Astrocyte (in vitro differentiated cells and primary cell): ENCODE results near the gene DGKE. TPM values are rescaled to one million over a fixed set of nuclear protein-coding genes. Genes with fewer than 3 reads are reported as not detected.
A peak's percentile ranks its signal among the peaks of the same experiment; 100 is the strongest.

Source experiments
- DNase-seq: peaks from one replicate; pipeline ENCODE4 v3.0.0-alpha.2; 2010; ENCODE audit warnings: low read depth
- FAIRE-seq: peaks from 2 replicates; lab custom pipeline; 2011; peaks lifted over from hg19 to GRCh38; lab: Jason Lieb, UNC
- H2AFZ ChIP-seq: 2 replicates; pipeline ENCODE4 v1.6.0; 2012; ENCODE audit warnings: low read depth, low read length, inconsistent platforms
- H3K27ac ChIP-seq: 2 replicates; pipeline ENCODE4 v1.5.1; 2011; ENCODE audit warnings: low read depth, low read length, inconsistent platforms
- H3K27me3 ChIP-seq: 2 replicates; pipeline ENCODE4 v1.6.0; 2011; ENCODE audit warnings: low read length, inconsistent platforms; ENCODE audit not compliant: insufficient read depth
- H3K36me3 ChIP-seq: 2 replicates; pipeline ENCODE4 v1.5.1; 2011; ENCODE audit warnings: low read length, inconsistent platforms; ENCODE audit not compliant: insufficient read depth
- H3K4me1 ChIP-seq: 2 replicates; pipeline ENCODE4 v1.5.1; 2011; ENCODE audit warnings: low read length, inconsistent platforms; ENCODE audit not compliant: insufficient read depth
- H3K4me2 ChIP-seq: 2 replicates; pipeline ENCODE4 v1.6.0; 2012; ENCODE audit warnings: low read length, inconsistent platforms
- H3K4me3 ChIP-seq: 2 replicates; pipeline ENCODE4 v1.5.1; 2011; ENCODE audit warnings: low read depth, mild to moderate bottlenecking, low read length, inconsistent platforms; ENCODE audit not compliant: insufficient read depth
- H3K79me2 ChIP-seq: 2 replicates; pipeline ENCODE4 v1.6.0; 2012; ENCODE audit warnings: mild to moderate bottlenecking, low read length, inconsistent platforms; ENCODE audit not compliant: insufficient read depth
- H3K9ac ChIP-seq: 2 replicates; pipeline ENCODE4 v1.6.0; 2012; ENCODE audit warnings: mild to moderate bottlenecking, low read length, inconsistent platforms
- H3K9me3 ChIP-seq: 2 replicates; pipeline ENCODE4 v1.5.1; 2012; ENCODE audit warnings: low read depth, mild to moderate bottlenecking, low read length, inconsistent platforms; ENCODE audit not compliant: insufficient read depth
- H4K20me1 ChIP-seq: 2 replicates; pipeline ENCODE4 v1.6.0; 2012; ENCODE audit warnings: low read length, inconsistent platforms; ENCODE audit not compliant: insufficient read depth
- H3K27ac Mint-ChIP-seq: one replicate; pipeline ENCODE4 v1.8.0; 2021; ENCODE audit warnings: mild to moderate bottlenecking, mixed read lengths; ENCODE audit not compliant: unreplicated experiment
- H3K27me3 Mint-ChIP-seq: one replicate; pipeline ENCODE4 v1.8.0; 2021; ENCODE audit warnings: low read depth, mixed read lengths; ENCODE audit not compliant: unreplicated experiment
- H3K36me3 Mint-ChIP-seq: one replicate; pipeline ENCODE4 v1.8.0; 2021; ENCODE audit warnings: low read depth, mixed read lengths; ENCODE audit not compliant: unreplicated experiment
- H3K4me1 Mint-ChIP-seq: one replicate; pipeline ENCODE4 v1.8.0; 2021; ENCODE audit warnings: low read depth, mixed read lengths; ENCODE audit not compliant: unreplicated experiment
- H3K4me3 Mint-ChIP-seq: one replicate; pipeline ENCODE4 v1.8.0; 2021; ENCODE audit warnings: mild to moderate bottlenecking, moderate library complexity, mixed read lengths; ENCODE audit not compliant: unreplicated experiment
- H3K9me3 Mint-ChIP-seq: one replicate; pipeline ENCODE4 v1.8.0; 2021; ENCODE audit warnings: mild to moderate bottlenecking, mixed read lengths; ENCODE audit not compliant: unreplicated experiment
- EZH2 ChIP-seq: IDR thresholded peaks from 2 replicates; pipeline ENCODE4 v1.6.1; 2012; ENCODE audit warnings: mild to moderate bottlenecking, low read length, inconsistent platforms; ENCODE audit not compliant: insufficient read depth
- total RNA-seq: library from RNA; stranded (reverse); gene quantifications from 2 replicates; pipeline ENCODE4 v1.2.1, GENCODE V29; 2021
- TF ChIP-seq, protein P1 (sequence below): IDR thresholded peaks from 2 replicates; pipeline ENCODE4 v1.5.1; 2011; ENCODE audit warnings: low read depth, mild to moderate bottlenecking, inconsistent platforms, low read length, moderate library complexity; ENCODE audit not compliant: insufficient read depth

The DGKE gene
- total RNA-seq, 1 donor from 2014 or later: 5.5 TPM

DNA sequence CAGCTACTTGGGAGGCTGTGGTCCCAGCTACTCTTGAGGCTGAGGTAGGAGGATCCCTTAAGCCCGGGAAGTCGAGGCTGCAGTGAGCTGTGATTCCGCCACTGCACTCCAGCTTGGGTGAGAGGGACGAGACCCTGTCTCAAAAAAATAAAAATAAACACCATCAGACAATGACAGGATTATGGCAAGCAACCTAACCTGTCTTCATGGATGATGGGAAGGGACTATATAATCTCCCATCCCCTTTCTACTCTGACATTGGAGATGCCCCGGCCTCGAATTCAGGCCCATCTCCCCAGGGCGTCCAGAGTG is 79.0 kb downstream of the DGKE start:
- peak overlapping the region; percentile 90 for H3K4me3 Mint-ChIP-seq
- H4K20me1 ChIP-seq: peaks cover 28% of the 10 kb centered on the region
- H3K36me3 Mint-ChIP-seq: peaks cover 13% of the 10 kb centered on the region
- H3K27me3 ChIP-seq: no peaks in the 10 kb centered on the region
- H3K9ac ChIP-seq: peak overlapping the region; percentile 88
- DNase-seq (no peak), FAIRE-seq (no peak)
- H3K27ac ChIP-seq: no peak overlapping the region
- no peaks in the 10 kb centered on the region for H3K9me3 ChIP-seq
- peaks cover 2% of the 10 kb centered on the region for H3K9me3 Mint-ChIP-seq
- peak overlapping the region; percentile 100 for H2AFZ ChIP-seq
- H3K27ac Mint-ChIP-seq: peak overlapping the region; percentile 78
- peaks cover 37% of the 10 kb centered on the region for H3K79me2 ChIP-seq
- H3K27me3 Mint-ChIP-seq: no peaks in the 10 kb centered on the region
- peaks cover 26% of the 10 kb centered on the region for H3K4me1 ChIP-seq
- H3K4me1 Mint-ChIP-seq: peaks cover 22% of the 10 kb centered on the region
- TF ChIP-seq EZH2: no peak
- TF ChIP-seq, protein P1, sequence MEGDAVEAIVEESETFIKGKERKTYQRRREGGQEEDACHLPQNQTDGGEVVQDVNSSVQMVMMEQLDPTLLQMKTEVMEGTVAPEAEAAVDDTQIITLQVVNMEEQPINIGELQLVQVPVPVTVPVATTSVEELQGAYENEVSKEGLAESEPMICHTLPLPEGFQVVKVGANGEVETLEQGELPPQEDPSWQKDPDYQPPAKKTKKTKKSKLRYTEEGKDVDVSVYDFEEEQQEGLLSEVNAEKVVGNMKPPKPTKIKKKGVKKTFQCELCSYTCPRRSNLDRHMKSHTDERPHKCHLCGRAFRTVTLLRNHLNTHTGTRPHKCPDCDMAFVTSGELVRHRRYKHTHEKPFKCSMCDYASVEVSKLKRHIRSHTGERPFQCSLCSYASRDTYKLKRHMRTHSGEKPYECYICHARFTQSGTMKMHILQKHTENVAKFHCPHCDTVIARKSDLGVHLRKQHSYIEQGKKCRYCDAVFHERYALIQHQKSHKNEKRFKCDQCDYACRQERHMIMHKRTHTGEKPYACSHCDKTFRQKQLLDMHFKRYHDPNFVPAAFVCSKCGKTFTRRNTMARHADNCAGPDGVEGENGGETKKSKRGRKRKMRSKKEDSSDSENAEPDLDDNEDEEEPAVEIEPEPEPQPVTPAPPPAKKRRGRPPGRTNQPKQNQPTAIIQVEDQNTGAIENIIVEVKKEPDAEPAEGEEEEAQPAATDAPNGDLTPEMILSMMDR: no peak
- H3K36me3 ChIP-seq: no peaks in the 10 kb centered on the region
- H3K4me2 ChIP-seq: peak overlapping the region; percentile 97
- H3K4me3 ChIP-seq: peak overlapping the region; percentile 91

DNA sequence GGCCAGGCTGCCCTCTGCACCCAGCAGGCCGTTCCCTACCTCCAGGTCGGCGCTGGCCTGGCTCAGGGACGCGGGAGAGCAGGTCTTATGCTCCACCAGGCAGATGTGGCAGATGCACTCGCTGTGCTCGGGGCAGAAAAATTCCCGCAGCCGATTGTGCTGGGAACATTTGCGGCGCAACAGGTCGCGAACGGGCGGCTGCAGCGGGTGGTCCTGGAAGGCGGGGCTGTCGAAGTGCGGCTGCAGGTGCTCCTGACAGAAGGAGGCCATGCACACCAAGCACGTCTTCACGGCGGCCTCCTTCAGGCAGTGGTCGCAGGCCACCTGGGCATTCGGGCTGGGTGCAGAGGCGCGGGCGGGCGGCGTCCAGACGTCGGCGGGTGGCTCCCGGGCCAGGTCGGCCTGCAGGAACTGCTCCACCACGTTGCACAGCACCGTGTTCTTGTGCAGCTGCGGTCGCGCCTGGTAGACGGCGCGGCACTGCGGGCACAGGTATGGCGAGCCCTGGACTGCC is 79.5 kb downstream of the DGKE start:
- peak overlapping the region; percentile 88 for H3K9ac ChIP-seq
- H3K9me3 ChIP-seq: no peaks in the 10 kb centered on the region
- Mint-ChIP-seq H3K9me3 (peaks cover 2% of the 10 kb centered on the region), H3K4me3 (peak overlapping the region; percentile 90), H3K27me3 (no peaks in the 10 kb centered on the region), H3K4me1 (peaks cover 18% of the 10 kb centered on the region), H3K27ac (peak overlapping the region; percentile 78), H3K36me3 (peaks cover 9% of the 10 kb centered on the region)
- H3K4me1 ChIP-seq: peaks cover 26% of the 10 kb centered on the region
- peak overlapping the region; percentile 97 for H3K4me2 ChIP-seq
- TF ChIP-seq EZH2: no peak
- TF ChIP-seq, protein P1: no peak
- DNase-seq (no peak), FAIRE-seq (no peak)
- peak overlapping the region; percentile 91 for H3K4me3 ChIP-seq
- no peaks in the 10 kb centered on the region for H3K27me3 ChIP-seq
- peak overlapping the region; percentile 100 for H2AFZ ChIP-seq
- peaks cover 37% of the 10 kb centered on the region for H3K79me2 ChIP-seq
- no peaks in the 10 kb centered on the region for H3K36me3 ChIP-seq
- peak overlapping the region; percentile 78 for H3K27ac ChIP-seq
- peaks cover 26% of the 10 kb centered on the region for H4K20me1 ChIP-seq

DNA sequence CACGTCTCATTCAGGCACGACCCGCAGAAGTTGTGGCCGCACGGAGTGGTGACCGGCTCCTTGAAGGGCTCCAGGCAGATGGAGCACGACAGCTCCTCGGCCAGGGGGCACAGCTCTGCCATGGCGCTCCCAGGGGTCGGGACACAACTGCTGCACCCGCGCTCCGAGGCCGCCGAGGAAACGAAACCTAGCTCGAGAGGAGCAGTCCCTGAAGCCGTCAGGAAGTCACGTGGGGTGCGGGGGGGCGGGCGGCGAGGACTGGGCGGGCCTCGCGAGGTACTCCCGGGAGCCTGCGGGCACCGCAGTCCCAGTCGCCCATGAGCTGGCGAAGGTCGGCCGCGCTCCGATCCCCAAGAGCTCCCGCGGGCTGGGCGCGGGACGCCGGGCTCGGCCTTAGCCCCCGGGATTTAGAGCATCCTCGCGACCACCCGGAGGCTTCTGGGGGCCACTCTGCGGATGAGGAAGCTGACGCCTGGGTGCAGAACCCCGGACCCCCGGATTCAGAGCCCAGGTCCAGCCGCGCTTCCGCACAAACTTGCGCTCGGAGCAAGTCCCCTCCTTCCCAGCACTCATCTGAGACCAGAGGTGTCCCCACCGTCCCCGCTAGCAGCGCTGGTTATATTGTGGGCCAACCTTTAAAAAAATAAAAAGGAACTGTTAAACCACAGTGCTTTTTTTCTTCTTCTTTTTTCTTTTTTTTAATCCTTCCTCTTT is 80.1 kb downstream of the DGKE start, which contains the start of gene TRIM25:
TRIM25 (minus strand) TSS at position 183 of the 714 bp plus-strand sequence; CDS start at position 122, 61 bp downstream.
- FAIRE-seq: no peak
- Histone ChIP-seq H3K4me3 (peak within 1 kb of the TSS; percentile 91), H3K9ac (peak within 1 kb of the TSS; percentile 88), H3K27ac (peak within 1 kb of the TSS; percentile 78), H3K4me2 (peak within 1 kb of the TSS; percentile 97), H2AFZ (peak within 1 kb of the TSS; percentile 100), H3K4me1 (peaks cover 26% of the 10 kb centered on the region), H3K36me3 (no peaks in the 10 kb centered on the region), H4K20me1 (peaks cover 20% of the 10 kb centered on the region), H3K27me3 (no peaks in the 10 kb centered on the region), H3K79me2 (peaks cover 37% of the 10 kb centered on the region), H3K9me3 (no peaks in the 10 kb centered on the region)
- peak; percentile 72 for DNase-seq
- Mint-ChIP-seq H3K4me3 (peak within 1 kb of the TSS; percentile 90), H3K27ac (peak within 1 kb of the TSS; percentile 78), H3K4me1 (peaks cover 13% of the 10 kb centered on the region), H3K27me3 (no peaks in the 10 kb centered on the region), H3K9me3 (peaks cover 2% of the 10 kb centered on the region), H3K36me3 (peaks cover 8% of the 10 kb centered on the region)
- TF ChIP-seq EZH2: no peak
- TF ChIP-seq, protein P1: no peak
